Aorta (tissue), 5 donors: Measurements from ENCODE around the gene EDEM3. TPM values are rescaled to one million over a fixed set of nuclear protein-coding genes. Genes with fewer than 3 reads are reported as not detected.
"Not testable (repeated sequence)": the region's sequence is repeated elsewhere in the genome, so short reads cannot be mapped to it uniquely, and the experiment has no call there.

Source experiments
- ATAC-seq: fragments of 200-7000 bp; cut with Tn5 transposase; one replicate; pipeline ENCODE4 v1.9.1; 2022; ENCODE audit warnings: moderate library complexity; ENCODE audit not compliant: low FRiP score
- DNase-seq, 2 donors: peaks; one replicate each; pipeline ENCODE4 v3.0.0-alpha.2; 2020
- H3K27ac ChIP-seq, 2 donors: one replicate each; pipeline ENCODE4 v1.5.1; 2013; ENCODE audit warnings: low read length in 2 of 2, mild to moderate bottlenecking in 2 of 2, moderate library complexity in 2 of 2, control low read depth in 1 of 2, inconsistent platforms in 1 of 2, low read depth in 1 of 2
- H3K27me3 ChIP-seq, 2 donors: one replicate each; pipeline ENCODE4 v1.6.1; 2013; ENCODE audit warnings: control low read depth in 1 of 2, low read length in 1 of 2, mild to moderate bottlenecking in 1 of 2, moderate library complexity in 1 of 2; ENCODE audit not compliant: insufficient read depth in 2 of 2, control insufficient read depth in 1 of 2
- H3K36me3 ChIP-seq, 2 donors: one replicate each; pipeline ENCODE4 v1.6.1; 2013; ENCODE audit warnings: control low read depth in 1 of 2, low read length in 1 of 2, mild to moderate bottlenecking in 1 of 2; ENCODE audit not compliant: insufficient read depth in 2 of 2, control insufficient read depth in 1 of 2
- H3K4me1 ChIP-seq, 2 donors: one replicate each; pipeline ENCODE4 v1.6.1; 2013; ENCODE audit warnings: low read length in 2 of 2, control low read depth in 1 of 2, mild to moderate bottlenecking in 1 of 2, moderate library complexity in 1 of 2; ENCODE audit not compliant: insufficient read depth in 2 of 2, control insufficient read depth in 1 of 2
- H3K4me3 ChIP-seq, 2 donors: one replicate each; pipeline ENCODE4 v1.5.1; 2013; ENCODE audit warnings: low read length in 2 of 2, control low read depth in 1 of 2, mild to moderate bottlenecking in 1 of 2
- H3K9me3 ChIP-seq: one replicate; pipeline ENCODE4 v1.6.1; 2013; ENCODE audit warnings: mild to moderate bottlenecking, low read length; ENCODE audit not compliant: control insufficient read depth
- WGBS, 2 donors: extraction: QIAGEN DNeasy Blood & Tissue Kit; methylation state at CpG; one replicate each; pipeline ENCODE4 v1.1.7; 2013; 5-methylcytosine and 5-hydroxymethylcytosine counted together
- intact Hi-C, 2 donors: fragments of 100-400 bp; cut with DNase I; formaldehyde crosslinking; loops; one replicate each; pipeline versions ENCODE4 v1.14.2 to v1.15.0; 2022
- polyA plus RNA-seq, 2 donors: library from polyadenylated mRNA; stranded (reverse); fragments of 200-250 nt; gene quantifications; one replicate each; pipeline ENCODE4 v1.2.3, GENCODE V29; 2013
- total RNA-seq, 2 donors: library from RNA; stranded (reverse); fragmentation: NEBNext Ultra II Directional; extraction: Animal tissue kit (Norgen Biotek cat#: 25700); gene quantifications; one replicate each; pipeline ENCODE4 v1.2.1, GENCODE V29; 2021
- donor health status: healthy with polysubstance abuse.
- donor health status: Bipolar disorder and iron deficiency.
- donor health status: DM: no; HTN: no; CAD: no.
- donor health status: DM: no; HTN: no; CAD: no.
- donor health status: DM: yes; HTN: yes; CAD: no.

The EDEM3 gene
- total and polyA plus RNA-seq, 4 donors: 5.5 to 54.8 (median 27.6) TPM

DNA sequence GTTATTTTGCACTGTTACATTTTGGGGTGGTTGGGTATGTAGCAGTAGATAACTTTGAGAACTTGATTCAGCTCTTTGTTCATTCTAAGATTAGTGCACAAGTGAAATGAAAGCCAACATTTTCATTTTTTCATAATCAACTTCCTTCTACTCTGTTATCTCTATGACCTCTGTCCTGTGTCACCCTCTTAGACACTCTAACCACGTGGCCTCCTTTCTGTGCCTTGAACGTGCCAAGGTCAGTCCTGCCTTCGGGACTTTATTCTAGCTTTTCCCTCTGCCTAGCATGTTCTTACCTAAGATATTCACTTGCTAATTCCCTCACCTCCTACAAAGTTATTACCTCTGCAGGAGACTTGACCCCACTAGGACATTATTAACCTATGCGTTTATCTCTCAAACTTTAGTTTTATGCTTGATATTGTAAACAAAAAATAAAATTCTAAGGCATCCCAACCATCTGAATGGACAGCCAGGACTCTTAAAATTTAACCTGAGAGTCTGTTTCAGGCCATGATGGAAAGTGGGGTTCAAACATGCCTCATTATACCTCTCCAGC lies 19.2 kb upstream of the EDEM3 start:
- no peak for ATAC-seq
- no peak overlapping the region for H3K27ac ChIP-seq
- H3K9me3 ChIP-seq: no peaks in the 10 kb centered on the region
- intact Hi-C loops: no loop called here
- no peaks in the 10 kb centered on the region for H3K36me3 ChIP-seq
- DNase-seq: no peak
- 65 to 75% methylated on average over 4 of the region's 4 CpGs for WGBS, 2 donors
- no peaks in the 10 kb centered on the region for H3K4me1 ChIP-seq
- H3K27me3 ChIP-seq: no peaks in the 10 kb centered on the region
- no peak overlapping the region for H3K4me3 ChIP-seq

DNA sequence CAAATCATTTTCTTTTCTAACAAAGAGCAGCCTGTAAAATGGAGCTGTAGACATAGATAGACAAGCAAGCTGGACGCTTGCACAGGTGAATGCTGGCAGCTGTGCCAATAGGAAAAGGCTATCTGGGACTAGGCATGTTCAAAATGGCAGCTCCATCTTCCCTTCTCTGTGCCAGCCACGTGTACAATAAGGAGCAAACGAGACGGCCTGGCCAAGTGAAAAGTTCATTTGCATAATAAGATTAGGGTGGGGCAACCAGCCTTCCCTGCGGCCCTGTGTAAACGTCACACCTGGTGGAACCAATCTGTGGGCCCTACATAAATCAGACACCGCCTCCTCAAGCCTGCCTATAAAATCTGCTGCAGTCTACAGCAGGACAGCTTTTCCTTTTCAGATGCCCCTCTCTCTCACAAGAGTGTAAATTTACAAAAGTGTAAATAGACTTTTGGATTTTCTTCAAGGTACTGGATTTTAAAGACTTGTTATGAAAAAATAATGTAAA lies 16.6 kb upstream of the EDEM3 start:
- intact Hi-C loops: no loop called here
- WGBS, 2 donors: 81 to 84% methylated on average over 7 of the region's 7 CpGs
- no peak for DNase-seq
- no peak overlapping the region for H3K27ac ChIP-seq
- no peaks in the 10 kb centered on the region for H3K9me3 ChIP-seq
- H3K27me3 ChIP-seq: no peaks in the 10 kb centered on the region
- no peaks in the 10 kb centered on the region for H3K36me3 ChIP-seq
- H3K4me1 ChIP-seq: no peaks in the 10 kb centered on the region
- no peak overlapping the region for H3K4me3 ChIP-seq
- ATAC-seq: no peak

DNA sequence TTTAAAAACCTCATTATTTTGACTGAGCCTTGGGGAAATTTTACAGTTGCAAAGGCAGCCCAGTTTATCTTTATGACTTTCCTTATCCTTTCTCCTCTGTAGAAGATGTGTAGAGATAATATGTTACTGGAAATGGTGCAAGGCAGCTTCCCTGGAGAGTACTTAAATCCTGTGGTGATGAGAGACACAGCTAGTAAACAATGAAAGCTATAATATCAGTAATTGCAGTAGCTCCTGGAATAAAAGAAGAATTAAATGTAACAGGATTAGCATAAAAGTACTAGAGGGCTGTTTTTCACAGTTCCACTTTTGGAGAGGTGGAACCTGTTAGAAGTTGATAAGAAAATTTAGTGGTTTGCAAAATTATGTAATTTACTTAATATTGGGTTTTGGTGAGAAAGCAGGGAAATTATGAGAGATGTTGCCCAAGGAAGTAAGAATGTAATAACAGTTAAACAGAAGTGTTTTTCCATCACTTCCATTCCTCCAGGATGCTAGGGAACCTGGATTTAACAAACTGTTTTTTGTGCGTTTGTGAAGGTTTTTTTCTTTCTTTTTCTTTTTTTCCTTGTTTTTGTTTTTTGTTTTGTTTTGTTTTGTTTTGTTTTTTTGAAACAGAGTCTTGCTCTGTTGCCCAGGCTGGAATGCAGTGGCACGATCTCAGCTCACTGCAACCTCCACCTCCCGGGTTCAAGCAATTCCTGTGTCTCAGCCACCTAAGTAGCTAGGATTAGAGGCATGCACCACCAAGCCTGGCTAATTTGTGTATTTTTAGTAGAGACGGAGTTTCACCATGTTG lies 15.7 kb upstream of the EDEM3 start:
- intact Hi-C loops: no loop called here
- Histone ChIP-seq H3K9me3 (no peaks in the 10 kb centered on the region), H3K36me3 (no peaks in the 10 kb centered on the region), H3K4me1 (no peaks in the 10 kb centered on the region), H3K27me3 (no peaks in the 10 kb centered on the region), H3K4me3 (no peak overlapping the region), H3K27ac (no peak overlapping the region)
- ATAC-seq (no peak), DNase-seq (no peak)
- WGBS, 2 donors: 88 to 90% methylated on average over 4 of the region's 4 CpGs

DNA sequence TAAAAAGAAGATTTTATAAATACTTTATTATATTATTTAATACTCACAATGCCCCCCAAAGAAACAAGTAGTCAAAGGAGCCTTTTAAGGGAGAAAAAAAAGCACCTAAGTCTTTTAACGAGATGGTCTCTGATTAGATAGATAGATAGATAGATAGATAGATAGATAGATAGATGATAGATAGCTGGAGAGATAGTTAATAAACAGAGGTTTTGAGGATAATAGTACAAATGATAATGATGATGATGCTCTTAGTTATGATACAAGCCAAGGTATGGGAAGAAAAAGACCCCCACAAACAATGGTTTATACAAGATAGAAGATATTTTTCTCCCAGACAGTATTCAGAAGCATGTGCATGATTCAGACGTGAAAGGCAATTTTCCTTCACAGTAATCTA lies 14.6 kb upstream of the EDEM3 start:
- 61 to 89% methylated on average over 2 of the region's 2 CpGs for WGBS, 2 donors
- H3K4me1 ChIP-seq: no peaks in the 10 kb centered on the region
- no peaks in the 10 kb centered on the region for H3K9me3 ChIP-seq
- H3K27me3 ChIP-seq: no peaks in the 10 kb centered on the region
- no peak overlapping the region for H3K4me3 ChIP-seq
- ATAC-seq: no peak
- no peak for DNase-seq
- H3K36me3 ChIP-seq: no peaks in the 10 kb centered on the region
- intact Hi-C loops: no loop called here
- no peak overlapping the region for H3K27ac ChIP-seq

DNA sequence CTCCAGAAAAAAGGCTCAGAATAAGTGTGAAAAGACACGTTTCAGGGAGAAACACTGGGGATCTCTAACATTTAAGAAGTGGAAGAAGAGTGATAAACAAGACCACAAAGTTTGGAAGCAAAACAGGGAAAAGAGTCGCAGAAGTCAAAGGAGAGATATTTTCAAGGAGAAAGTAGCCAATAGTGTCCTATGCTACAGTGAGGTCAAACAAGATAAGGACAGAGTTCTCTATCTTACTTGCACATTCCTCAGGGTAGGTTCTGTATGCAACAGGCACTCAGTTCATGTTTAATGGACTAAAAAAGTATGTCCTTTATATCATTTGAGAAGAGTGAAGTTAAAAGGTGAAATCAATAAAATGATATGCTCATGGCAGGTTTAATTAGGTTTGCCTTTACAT lies 13.8 kb upstream of the EDEM3 start:
- no peak overlapping the region for H3K4me3 ChIP-seq
- no peaks in the 10 kb centered on the region for H3K36me3 ChIP-seq
- intact Hi-C loops: no loop called here
- WGBS, 2 donors: 77 to 84% methylated on average over 2 of the region's 2 CpGs
- DNase-seq (no peak), ATAC-seq (no peak)
- no peak overlapping the region for H3K27ac ChIP-seq
- H3K27me3 ChIP-seq: no peaks in the 10 kb centered on the region
- no peaks in the 10 kb centered on the region for H3K9me3 ChIP-seq
- no peaks in the 10 kb centered on the region for H3K4me1 ChIP-seq

DNA sequence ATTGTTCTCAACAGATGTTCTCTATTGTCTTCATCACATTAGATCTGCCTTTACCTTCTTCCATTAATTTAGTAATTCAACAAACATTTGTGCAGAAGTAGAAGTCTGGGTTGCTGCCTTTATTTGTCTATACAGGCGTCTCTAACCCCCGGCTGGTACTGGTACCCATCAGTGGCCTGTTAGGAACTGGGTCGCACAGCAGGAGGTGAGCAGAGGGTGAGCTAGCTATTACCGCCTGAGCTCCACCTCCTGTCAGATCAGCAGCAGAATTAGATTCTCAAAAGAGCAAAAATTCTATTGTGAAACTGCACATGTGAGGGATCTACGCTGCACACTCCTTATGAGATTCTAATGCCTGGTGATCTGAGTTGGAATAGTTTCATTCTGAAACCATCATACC lies 12.9 kb upstream of the EDEM3 start:
- Histone ChIP-seq H3K27me3 (no peaks in the 10 kb centered on the region), H3K36me3 (no peaks in the 10 kb centered on the region), H3K9me3 (no peaks in the 10 kb centered on the region), H3K27ac (no peak overlapping the region), H3K4me3 (no peak overlapping the region), H3K4me1 (no peaks in the 10 kb centered on the region)
- intact Hi-C loops: no loop called here
- DNase-seq: no peak
- 91 to 92% methylated on average over 5 of the region's 5 CpGs for WGBS, 2 donors
- no peak for ATAC-seq

DNA sequence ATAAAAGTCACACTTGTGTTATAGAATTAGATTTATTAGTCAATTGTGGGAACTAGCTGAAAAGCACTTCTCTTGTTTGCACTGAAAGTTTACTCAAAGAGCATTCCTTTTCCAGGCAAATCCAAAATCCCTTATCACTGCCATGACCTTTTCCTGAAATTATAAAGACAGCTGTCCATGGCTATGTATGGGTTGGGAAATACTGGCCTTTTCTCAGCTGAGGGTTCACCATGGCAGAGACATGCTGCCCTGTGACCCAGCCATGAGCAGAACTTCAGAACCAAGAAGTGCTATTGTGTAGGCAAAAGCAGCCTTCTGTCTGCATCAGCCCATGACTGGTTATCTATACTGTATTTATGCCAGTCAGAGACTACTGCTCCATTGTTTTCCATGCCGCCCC lies 9.8 kb upstream of the EDEM3 start:
- WGBS, 2 donors: 97 to 98% methylated on average over 1 of the region's 1 CpG
- no peak for DNase-seq
- Histone ChIP-seq H3K27ac (no peak overlapping the region), H3K4me3 (no peak overlapping the region), H3K27me3 (no peaks in the 10 kb centered on the region), H3K4me1 (no peaks in the 10 kb centered on the region), H3K36me3 (no peaks in the 10 kb centered on the region), H3K9me3 (no peaks in the 10 kb centered on the region)
- intact Hi-C loops: no loop called here
- ATAC-seq: no peak

DNA sequence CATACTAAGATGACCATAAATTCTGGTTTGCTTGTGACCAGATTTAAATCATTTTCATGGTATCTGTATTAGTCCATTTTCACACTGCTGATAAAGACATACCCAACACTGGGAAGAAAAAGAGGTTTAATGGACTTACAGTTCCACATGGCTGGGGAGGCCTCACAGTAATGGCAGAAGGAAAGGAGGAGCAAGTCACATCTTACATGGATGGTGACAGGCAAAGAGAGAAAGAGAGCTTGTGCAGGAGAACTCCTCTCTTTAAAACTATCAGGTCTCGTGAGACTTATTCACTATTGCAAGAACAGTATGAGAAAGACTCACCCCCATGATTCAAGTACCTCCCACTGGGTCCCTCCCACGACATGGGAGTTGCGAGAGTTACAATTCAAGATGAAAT lies 8.9 kb upstream of the EDEM3 start:
- ATAC-seq, DNase-seq, H3K36me3 ChIP-seq, intact Hi-C loops, H3K4me3 ChIP-seq, H3K4me1 ChIP-seq, H3K27me3 ChIP-seq, H3K9me3 ChIP-seq, H3K27ac ChIP-seq: not testable (repeated sequence)
- 96 to 97% methylated on average over 3 of the region's 3 CpGs for WGBS, 2 donors

DNA sequence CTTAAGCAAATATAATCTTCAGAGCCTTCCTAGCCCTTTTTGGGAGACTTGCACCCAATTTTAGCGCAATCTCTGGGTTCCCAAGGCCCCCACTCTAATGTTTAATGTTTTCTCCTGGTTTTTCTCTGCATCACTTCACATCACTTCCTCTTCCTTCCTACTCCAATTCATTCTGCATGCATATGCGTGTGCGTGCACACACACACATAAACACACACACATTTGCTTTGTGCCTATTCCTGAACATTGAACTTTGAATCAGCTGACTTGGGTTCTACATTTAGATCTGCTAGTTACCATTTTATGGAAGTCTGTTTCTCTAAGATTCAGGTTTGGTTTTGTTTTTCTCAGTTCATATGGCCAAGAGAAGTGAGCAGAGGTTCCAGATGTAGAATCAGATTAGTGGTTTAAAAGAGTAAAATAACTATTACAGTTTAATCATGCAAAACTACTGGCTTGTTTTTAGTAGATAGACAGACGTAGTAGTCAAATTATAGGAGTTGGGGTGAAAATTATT lies 7.4 kb upstream of the EDEM3 start:
- Histone ChIP-seq H3K27me3 (no peaks in the 10 kb centered on the region), H3K9me3 (no peaks in the 10 kb centered on the region), H3K27ac (no peak overlapping the region), H3K4me3 (no peak overlapping the region), H3K4me1 (no peaks in the 10 kb centered on the region), H3K36me3 (no peaks in the 10 kb centered on the region)
- ATAC-seq (no peak), DNase-seq (no peak)
- WGBS, 2 donors: 79 to 89% methylated on average over 4 of the region's 4 CpGs
- intact Hi-C loops: no loop called here
